ENCODE results near the gene OSBPL3.

OSBPL3 gene

DNA sequence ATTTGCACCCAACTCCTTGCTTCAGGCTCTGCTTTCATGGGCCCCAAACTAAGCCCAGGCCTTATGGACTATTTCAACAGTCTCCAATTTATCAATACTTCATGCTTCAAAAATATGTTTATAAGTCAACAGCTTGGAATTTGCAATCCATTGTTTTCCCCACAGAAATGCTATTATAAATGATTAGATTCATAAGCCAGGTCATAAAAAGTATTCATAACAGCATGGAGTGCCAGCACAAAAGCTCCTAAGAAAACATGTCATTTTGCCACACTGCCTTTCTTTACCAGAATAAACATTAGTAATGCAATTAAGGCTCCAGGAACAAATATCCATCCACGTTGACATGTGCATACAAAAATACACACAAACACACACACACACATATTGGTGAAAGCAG, 30.1 kb downstream of the OSBPL3 start:
- DNase-seq, result no peak

DNA sequence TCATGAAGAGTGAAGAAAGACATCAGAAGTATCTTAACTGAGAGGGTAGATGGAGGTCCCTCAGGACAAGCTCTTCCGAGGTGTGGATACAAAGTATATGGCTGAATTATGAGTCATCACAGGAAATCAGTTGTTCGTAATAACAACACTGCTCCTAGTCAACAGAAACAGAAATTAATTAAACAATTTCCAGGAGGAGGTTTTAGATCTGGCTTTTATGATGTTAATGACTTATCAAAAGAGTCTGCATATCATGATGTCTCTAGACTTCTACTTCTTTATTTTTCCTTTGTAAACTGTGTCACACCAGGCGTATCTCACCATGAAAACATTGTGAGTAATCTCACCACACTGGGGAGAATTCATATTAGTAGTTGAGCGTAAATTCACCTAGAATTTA, 31.2 kb downstream of the OSBPL3 start:
- DNase-seq, result no peak

DNA sequence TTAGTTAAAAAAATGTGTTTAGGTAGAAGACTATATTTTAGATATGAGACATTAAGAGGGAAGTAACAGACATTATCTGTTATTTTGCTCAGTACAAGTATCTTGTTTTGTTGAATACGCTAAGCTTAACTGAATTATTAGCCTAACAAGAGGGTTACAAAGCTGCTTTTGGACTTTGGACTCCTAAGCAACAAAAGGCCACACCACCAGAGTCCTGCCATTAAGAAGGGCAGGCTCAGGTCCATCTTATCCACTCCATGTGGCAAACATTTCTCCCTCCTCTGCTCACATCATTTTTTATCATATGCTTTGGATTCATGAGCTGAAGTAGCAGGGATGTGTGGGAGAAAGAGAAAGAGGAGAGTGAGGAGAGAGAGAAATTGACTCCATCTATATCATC, 33.5 kb downstream of the OSBPL3 start:
- no peak for DNase-seq

DNA sequence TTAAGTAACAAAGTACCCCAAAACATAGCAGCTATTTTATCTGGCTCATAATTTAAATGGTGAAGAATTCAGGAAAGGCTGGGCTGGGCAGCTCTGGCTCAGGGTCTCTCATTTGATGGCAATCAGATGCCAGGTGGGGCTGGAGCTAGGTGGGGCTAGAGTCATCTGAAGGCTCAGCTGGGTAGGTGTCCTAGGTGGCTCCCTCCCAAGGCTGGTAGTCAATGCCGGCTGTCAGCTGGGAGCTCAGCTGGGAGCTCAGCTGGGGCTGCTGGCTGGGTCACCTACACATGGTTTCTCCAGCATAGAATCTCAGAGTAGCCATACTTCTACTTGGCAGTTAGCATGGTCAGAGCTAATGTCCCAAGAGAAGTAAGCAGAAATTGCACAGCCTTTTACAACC, 34.1 kb downstream of the OSBPL3 start:
- no peak for DNase-seq

DNA sequence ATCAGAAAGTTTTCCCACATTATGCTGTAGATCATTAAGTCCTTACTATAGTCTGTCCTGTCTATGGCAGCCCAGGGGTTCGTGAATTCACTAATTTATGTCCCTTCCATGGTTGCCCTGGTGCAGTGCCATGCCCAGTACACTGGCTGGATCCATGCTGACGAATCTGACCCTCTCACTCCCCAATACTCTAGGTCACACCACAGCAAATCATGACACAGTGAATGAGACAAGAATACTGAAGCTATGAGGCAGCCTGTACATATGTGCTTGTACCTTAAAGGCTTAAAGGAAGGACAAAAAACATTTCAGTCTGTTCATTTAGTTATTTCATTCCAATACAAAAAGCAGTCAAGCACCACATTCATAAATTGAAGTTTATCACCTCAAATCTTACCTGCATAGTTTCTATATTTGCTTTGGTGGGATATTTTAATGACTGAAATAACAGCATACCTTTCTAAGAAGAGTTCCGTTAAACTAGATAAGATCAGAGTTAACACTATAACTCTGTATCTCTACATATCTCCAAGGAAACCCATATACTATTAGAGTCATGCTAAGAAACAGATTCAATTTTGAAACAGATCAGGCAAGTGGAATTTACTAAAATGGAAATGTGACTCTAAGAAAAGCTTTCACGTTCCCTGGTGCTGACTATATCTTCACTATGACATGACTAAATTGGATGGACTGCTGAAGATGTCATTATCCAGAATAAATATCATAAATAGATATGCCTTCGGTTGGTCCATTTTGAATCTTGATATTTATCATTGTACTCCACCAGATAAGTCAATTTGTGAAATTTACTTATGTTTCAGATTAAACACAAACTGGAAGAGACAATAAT, 36.7 kb downstream of the OSBPL3 start:
- DNase-seq, result no peak

DNA sequence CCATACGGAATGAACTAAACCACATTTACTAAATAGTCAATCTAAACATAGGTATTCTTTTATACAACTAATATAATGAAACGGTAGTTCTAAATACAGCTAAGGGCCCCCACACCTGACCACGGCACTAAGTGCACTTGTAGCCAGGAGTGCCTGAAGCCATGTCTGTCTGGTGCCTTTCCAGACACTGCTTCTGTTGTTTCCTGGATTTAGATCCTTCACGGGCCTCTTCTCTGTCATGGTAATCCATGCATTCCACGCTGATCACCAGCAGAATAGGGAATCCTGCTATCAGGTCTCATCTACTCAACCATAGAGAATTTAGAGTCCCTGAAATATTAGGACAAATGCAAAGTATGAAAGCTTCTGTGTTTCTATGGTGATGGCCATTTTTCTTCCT, 37.8 kb downstream of the OSBPL3 start:
- no peak for DNase-seq

DNA sequence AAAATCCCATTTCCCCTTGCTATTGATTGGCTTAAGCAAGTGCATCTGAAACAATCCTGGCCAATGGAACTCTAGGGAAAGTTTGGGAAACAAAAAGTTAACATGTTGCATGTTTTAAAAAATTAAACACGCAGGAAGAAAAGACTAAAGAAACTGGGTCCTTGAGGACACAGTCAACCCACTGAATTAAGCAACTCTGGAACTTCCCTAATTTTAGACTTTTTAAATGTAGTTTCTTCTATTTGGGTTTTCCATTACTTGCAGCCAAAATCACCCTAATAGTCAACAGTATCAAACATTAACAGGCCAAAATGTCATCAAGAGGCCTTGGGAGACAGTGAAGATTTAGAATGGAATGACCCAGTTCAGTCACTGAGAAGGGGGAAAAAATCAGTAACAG, 40.6 kb downstream of the OSBPL3 start:
- DNase-seq, result no peak

DNA sequence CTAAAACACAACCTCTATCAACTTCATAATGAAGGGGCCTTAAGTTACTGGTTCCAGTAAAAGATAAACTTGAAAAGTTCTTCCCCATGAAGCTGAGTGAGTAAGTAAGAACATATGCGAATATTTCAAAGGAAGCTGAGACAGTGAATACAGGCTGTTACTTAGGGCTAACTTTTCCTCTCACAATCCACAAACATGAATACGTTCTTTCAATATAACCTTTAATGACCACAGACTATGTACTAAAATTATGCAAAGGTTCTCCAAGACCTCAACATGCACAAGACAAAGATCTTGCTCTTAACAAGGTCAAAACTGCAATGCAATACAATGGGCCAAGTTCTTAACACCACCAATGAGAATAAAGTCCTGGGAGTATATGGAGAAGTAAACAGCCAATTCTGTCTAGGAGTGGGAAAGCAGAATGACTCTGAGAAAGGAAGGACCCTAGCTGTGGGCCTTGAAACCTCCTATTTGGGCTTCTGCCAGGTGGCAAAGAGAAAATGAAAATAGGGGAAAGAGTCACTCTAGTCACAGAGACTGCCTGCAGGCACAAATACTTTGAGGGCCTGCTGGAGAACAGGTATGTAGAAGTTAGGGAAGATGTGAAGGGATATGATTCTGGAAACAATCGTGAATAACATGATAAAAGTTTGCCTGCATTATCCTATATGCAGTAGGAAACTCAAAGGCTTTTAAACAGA, 43.7 kb downstream of the OSBPL3 start:
- DNase-seq, result no peak

DNA sequence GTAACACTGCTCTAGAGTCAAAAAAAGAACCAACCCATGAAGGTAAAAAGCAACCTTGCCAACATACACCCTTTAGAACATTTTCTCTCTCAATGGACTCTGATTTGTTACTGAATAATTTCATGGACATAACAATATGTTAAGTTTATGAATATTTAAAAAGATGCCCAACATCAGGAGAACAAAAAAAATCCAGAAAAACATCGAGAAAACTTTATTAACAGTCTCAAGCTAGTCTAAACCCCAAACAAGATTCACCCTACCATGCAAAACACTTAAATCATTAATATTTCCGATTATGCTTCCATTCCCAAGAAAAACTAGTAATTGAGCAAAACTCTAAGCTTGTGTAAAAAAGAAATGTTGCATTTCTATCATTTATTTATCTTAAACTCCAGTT, 46.7 kb downstream of the OSBPL3 start:
- no peak for DNase-seq

DNA sequence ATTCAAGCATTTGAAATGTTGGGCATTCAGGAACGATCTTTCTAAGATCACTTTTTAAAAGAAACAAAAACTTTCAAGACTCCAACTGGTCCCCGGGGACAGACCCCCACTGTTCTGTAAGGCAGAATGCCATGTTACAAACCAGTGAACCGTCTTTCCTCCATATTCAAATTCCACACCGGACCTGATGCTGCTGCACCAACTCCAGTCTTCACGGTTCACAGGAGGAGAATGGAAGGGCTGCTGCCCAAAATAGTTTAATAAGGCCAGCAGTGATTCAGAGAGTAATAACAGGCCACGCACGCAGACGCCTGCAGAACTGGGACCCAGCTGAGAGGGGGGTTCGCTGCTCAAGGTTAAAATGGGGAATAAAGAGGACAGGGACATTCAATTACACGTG, 47.2 kb downstream of the OSBPL3 start:
- no peak for DNase-seq

DNA sequence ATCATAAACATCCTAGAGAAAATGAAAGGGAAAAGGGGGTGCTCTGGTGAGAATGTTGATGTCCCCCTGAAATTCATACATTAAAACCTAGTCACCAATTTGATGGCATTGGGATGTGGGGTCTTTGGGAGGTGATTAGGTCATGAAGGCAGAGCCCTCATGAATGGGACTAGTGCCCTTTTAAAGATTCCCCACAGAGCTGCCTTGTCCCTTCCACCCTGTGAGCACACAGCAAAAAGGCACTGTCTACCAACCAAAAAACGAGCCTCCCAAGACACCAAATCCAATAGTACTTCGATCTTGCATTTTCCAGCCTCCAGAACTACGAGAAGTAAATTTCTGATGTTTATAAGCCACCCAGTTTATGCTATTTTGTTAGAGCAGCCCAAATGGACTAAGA, 47.6 kb downstream of the OSBPL3 start:
- no peak for DNase-seq

DNA sequence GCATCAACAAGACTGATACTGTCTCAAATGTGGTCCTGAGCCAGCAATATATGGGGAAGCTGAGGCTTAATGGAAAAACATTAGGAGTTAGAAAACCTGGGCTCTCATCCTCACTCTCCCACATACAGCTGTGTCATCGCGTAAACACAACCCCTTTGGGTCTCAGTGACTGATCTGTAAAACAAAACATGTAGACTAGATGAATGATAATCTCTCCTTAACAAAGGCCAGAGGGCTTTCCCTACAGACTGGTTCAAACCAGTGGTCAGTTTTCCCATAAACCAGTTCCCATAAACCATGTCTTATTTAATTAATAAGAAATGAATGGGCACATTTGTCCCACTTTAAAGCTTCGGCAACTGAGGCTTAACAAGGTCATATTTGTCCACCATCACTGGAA, 48.1 kb downstream of the OSBPL3 start:
- no peak for DNase-seq

DNA sequence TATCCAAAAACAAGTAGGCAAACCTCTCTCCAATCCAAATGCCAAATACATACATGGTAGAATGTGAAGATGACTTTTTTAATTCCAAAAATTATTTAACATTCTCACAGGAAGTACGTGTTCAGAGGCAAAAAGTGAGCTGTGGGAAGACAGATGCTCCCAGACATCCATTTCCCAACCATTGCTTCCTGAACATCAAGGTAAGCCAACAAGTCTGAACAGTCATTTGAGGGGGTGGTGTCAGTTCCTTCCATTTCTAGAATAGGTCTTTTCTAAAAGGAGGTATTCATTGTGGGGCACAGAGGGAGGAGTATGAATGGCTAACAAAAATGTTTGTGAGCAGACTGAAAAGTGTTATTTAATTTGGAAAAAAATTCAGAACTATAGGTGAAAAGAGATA, 49.1 kb downstream of the OSBPL3 start:
- DNase-seq, result no peak

DNA sequence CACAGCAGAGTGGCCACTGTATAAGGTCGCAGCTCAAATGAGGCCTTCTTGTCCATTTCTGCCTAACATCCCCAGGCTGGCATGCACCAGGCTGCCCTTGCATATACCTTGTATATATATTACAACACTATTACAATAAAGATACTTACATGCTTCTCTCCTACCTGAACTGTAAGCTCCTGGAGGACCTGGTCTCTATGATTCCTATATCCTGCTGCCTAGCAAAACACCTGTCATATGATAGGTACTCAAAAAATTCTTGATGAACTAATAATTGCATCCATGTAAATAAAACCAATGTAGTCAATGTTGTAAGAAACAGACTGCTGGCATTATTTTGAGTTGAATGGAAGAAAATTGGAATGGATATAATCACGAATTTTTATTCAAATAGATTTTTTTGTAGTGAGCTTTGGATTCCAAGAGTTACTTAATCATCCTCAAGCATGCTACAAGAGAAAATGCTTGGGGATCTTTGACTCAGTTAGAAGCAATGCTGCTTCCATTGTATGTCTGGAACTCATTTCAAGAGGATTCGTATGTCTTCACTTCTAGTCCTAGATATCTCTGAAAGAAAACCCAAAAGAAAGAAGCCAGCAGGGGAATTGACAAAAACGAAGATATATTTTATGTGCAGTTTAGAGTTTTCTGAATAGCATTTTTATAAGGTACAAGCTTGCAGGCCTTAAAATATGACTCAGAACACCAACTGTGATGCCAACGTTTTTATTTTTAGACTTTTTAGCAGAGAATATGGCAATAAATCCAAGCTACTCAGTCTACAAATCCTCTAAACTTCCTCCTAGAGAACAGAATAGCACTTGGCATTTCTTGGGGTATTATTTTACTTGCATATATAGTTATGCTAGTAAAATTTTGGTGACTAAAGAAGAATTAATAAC, 53.1 kb downstream of the OSBPL3 start:
- DNase-seq, result no peak

DNA sequence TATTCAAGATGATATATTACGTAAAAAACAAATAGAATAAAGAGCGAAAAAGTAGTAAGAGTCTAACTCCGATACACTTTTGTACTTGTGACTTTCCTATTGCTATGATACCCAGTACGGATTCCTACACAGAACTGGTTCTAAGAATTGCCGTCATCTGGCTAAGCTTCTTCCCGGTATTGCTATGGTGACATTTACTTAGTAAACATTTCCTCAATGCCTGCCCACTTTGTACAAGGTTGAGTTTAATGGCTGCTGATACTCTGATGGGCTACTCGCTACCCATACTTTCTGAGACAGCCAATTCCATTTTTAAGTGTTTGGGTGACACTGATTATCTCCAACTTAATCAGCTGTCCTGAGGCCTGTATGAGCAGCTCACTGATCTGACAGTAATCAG, 55.6 kb downstream of the OSBPL3 start:
- no peak for DNase-seq

DNA sequence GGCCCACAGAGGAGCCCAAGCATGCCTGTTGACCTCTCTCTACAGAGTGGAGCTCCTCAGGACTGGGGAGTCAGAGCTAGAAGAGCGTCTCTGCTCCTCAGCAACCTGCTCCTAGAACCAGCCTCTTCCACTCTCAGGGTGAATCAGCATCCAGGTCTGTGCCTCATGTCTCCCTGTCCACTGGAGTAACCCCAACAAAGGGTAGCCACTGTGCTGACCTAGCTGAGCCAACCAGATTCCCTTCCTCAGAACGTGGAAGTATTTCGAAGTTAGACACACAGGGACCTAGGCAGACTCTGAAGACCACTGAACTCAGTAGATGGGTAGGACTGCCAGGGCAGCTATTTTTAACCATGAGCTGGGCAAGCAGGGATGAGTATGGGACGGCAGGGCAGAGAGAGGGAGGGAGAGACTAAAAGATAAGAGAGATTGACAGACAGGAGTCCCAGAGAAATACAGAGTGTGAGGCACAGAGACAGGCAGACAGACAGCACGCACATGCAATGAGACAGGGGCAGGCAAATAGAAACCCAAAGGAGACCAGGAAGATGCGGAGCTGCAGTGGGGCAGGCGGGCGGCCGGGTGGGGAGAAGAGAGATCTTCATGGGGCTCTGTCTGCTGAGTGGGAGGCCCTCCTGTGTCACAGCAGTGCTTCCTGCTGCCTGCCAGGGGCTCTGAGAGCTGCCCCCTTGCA, 56.7 kb downstream of the OSBPL3 start:
- no peak for DNase-seq

DNA sequence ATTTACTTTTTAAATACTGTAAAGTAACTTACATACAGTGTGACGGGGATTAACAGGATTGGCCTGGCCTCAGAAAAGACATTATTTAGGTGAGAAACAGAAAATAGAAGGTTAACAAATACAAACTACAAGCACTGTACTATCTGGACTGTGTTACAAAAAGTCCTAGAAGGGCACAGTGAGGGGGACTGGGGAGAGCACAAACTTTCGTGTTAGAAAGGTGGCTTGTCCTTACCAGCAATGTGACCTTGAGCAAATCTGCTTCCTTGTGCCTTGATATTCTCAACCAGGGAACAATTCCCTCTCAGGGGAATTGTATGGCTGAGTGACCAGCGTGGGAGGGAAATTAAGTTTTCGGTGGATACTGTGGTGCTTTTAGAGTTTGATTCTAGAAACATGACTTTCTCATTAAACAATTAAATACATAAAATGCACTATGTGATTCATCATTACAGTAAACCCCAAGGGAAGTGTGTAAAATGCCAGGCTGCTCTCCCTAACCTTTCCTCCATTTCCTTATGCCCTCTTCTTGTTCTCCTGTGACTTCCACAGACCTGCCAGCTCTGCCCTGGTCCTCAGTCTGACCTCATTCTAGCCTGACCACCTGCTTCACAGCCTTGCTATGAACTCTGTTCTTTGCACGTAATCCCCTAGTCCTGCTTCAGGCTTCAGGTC, 57.7 kb downstream of the OSBPL3 start:
- DNase-seq, result no peak

DNA sequence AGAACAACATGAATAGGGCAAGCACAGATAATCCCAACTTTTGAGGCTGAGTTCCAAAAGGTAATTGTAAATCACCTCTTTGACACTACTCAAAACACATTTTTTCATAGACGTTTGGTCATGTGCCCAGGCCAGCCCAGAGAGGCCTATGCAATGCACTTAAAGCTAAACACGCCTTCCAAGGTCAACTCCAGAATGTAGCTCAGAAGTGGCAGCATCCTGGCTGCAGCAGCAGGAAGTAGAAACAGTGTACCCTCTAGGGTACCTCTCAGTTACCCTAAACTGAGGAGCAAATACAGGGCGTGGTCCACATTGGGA, 58.7 kb downstream of the OSBPL3 start:
- no peak for DNase-seq

DNA sequence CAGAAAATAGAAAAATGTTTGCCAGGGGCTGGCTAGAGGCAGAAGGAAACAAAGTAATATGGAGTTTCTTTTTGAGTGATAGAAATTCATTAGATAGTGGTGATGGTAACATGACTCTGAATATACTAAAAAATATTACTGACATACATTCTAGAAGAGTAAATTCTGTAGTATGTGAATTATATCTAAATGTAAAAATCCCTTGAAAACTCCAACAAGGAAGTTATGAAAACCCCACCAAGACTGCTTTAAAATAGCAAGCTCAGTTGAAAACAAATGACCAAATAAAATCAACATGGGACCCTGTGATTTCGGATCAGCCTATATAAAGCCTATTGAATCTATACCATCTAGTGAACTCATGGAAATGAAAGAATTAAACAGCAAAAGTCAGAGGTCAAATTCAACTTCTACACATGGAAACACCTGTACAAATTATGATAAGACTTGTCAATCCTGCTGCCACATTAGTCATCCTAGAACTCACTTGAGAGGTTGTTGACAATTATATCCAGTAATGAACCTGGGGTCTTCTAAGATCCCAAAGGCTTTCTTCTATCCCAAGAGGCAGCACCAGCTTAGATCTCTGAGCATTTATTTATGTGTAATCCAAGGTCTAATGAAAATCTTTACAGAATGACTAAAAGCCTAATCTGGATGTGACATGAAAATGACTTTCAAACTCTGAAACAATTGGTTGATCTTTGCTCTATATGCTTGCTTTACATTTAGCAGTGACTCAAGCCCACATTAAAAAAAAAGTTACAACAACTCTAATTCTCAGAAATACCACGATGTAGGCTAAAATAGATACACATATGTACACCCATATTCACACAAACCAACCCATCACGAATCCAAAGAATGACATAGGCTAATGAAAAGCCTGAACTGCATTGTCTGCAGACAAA, 59.3 kb downstream of the OSBPL3 start:
- DNase-seq, result no peak

DNA sequence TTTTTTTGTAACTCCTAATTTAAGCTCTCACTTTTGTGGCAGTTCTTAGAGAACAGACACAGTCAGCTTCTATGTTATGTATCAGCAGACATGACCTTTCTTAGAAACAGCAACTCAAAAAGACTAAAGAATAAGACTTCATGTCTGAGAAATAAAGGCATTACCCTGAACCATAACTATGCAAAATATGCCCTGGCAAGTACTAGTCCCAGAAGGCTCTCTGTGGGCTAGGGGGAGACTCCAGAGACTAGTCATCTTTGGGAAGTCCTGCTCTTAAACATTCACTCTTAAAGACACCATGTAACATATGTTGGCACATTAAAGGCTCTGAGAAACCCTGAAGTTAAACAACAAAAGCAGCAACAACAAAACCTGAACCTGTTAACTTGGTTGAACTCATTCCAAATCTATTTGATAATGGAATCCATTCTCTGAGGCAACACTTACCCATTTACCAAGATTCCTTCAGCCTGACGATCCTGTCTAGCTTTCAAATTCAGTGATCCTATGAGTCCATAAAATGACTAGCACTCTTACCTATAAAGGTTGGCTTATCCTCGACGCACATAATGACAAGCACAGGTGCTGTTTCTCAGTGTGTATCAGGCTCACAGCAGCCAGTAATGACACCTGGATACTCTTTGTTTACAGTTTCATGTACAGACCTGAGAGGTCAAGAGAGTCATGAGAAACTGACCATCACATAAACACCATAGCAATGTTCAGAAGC, 62.3 kb downstream of the OSBPL3 start:
- no peak for DNase-seq

Measured in DMS79 treated with DMSO at 0.1 percent for 48 hours (cell line).